Keratinocyte (primary cell): ENCODE data around the gene PRAC1.

ENCODE experiments used
- CTCF ChIP-seq, 3 experiments: IDR thresholded peaks in 1 of 3; conservative IDR thresholded peaks in 1 of 3; optimal IDR thresholded peaks in 1 of 3; 2 replicates in 2 of 3; 3 replicates in 1 of 3; pipeline versions ENCODE3 to v1.5.1; 2011; ENCODE audit warnings: low read length in 3 of 3, mild to moderate bottlenecking in 3 of 3, moderate library complexity in 2 of 3, control low read depth in 1 of 3, inconsistent platforms in 1 of 3; ENCODE audit not compliant: insufficient read depth in 2 of 3; ENCODE audit errors: extremely low read depth in 1 of 3
- EZH2 ChIP-seq: IDR thresholded peaks from one replicate; pipeline ENCODE4 v1.6.1; 2012; ENCODE audit warnings: inconsistent platforms, mild to moderate bottlenecking, low read length, moderate library complexity

- TF ChIP-seq CTCF (optimal IDR thresholded peaks at IDR 0.05 in 1 of 3, IDR thresholded peaks at IDR 0.05 in 1 of 3, conservative IDR thresholded peaks at IDR 0.05 in 1 of 3; ENCODE audit: extremely low read depth in 1 of 3, insufficient read depth in 2 of 3, low read length in 3 of 3) = no peak
- TF ChIP-seq EZH2 = no peak
These were observed 7.9 kb upstream of the PRAC1 start for GRCh38 chr17:48730240-48730550.
